ENCODE data around the gene ADAM33.

ADAM33 gene

DNA sequence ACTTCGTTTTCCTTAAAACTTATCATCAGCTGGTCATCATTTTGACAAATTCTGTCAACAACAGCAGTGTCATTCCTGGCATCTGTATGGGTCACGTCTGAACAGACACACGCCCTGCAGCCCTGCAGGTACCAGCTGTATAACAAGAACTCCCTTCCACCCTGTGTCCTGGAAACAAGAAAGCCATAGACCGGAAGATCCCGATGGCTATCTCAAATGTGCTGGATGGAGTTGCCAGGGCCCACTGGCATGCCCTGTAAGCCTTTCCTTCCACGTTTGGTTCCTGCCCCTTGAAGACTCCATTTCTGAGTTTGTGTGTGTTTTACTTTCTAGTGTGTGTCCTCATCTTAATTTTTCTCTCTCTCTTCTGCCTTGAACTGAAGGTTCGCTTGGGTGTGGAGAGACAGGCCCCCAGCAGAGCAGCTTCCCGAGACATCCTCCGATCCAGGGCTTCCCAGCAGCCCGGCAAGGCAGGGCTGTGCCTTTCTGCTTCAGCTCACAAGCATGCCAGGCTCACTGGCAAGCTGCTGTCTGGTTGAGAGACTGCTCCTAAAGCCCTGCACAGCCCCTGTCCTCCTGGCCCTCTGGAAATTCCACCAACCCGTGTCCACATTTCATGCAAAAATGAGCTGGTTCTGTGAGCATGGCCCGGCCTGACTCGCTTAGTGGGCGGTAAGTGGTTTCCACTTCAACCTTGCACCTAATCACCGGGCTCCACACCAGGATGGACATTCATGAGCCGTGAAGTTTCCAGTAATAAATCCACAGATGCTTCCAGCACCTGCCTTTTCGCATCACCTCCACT lies 27.3 kb downstream of the ADAM33 start:
- peaks cover 15% of the 10 kb centered on the region for H3K27me3 Mint-ChIP-seq
- no peaks in the 10 kb centered on the region for H3K9me3 Mint-ChIP-seq
- H3K36me3 Mint-ChIP-seq (ENCODE audit: low read depth) = peaks cover 11% of the 10 kb centered on the region
- peaks cover 4% of the 10 kb centered on the region for H3K4me1 Mint-ChIP-seq (ENCODE audit: low read depth)
- no peak overlapping the region for H3K4me3 Mint-ChIP-seq
- H3K27ac Mint-ChIP-seq = no peak overlapping the region
- no peak for DNase-seq

DNA sequence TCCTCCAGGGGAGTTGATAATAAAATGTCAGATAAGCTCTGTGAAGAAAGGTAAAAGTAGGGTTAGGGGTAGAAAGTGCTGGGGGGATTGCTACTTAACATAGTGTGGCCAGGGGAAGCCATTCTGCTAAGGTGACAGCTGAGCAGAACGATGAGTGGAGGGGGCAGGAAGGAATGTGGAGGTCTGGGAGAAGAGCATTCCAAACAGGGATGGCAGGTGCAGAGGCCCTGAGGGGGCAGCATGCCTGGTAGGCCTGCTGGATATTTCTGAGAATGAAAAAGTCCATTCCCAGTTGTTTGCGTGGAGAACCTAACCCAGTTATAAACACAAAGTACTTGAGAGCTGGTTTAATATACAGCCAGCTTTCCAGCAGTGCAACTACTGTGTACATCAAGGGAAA lies 27.9 kb downstream of the ADAM33 start:
- H3K4me1 Mint-ChIP-seq (ENCODE audit: low read depth) = peaks cover 2% of the 10 kb centered on the region
- H3K27me3 Mint-ChIP-seq = peaks cover 9% of the 10 kb centered on the region
- DNase-seq = no peak
- no peak overlapping the region for H3K4me3 Mint-ChIP-seq
- H3K36me3 Mint-ChIP-seq (ENCODE audit: low read depth) = peaks cover 15% of the 10 kb centered on the region
- H3K27ac Mint-ChIP-seq = no peak overlapping the region
- no peaks in the 10 kb centered on the region for H3K9me3 Mint-ChIP-seq

GRCh38 chr20:3652676-3653596 lies 28.9 kb downstream of the ADAM33 start:
- H3K27me3 Mint-ChIP-seq = peaks cover 6% of the 10 kb centered on the region
- H3K4me1 Mint-ChIP-seq (ENCODE audit: low read depth) = no peaks in the 10 kb centered on the region
- H3K4me3 Mint-ChIP-seq = no peak overlapping the region
- H3K36me3 Mint-ChIP-seq (ENCODE audit: low read depth) = peaks cover 24% of the 10 kb centered on the region
- no peak for DNase-seq
- no peak overlapping the region for H3K27ac Mint-ChIP-seq
- H3K9me3 Mint-ChIP-seq = no peaks in the 10 kb centered on the region

DNA sequence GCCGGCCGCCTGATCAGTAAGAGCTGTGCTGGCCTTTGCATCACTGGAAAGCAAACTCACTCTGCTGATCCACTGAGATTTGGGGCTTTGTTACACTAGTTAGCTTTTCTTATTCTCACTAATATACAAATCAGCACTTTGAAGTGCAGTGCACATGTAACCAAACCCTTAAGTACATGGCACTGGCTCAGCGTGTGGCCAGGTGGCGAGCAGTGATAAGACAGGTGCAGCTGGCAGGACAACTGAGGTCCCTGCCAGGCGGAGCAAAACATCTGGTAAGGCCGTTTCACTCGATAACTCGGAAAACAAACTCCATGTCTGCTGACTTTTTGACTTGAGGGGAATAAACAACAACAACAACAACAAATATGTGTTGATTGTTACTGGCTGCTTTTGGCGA lies 29.6 kb downstream of the ADAM33 start:
- H3K4me3 Mint-ChIP-seq = no peak overlapping the region
- no peak overlapping the region for H3K27ac Mint-ChIP-seq
- H3K9me3 Mint-ChIP-seq = no peaks in the 10 kb centered on the region
- no peaks in the 10 kb centered on the region for H3K27me3 Mint-ChIP-seq
- H3K4me1 Mint-ChIP-seq (ENCODE audit: low read depth) = no peaks in the 10 kb centered on the region
- H3K36me3 Mint-ChIP-seq (ENCODE audit: low read depth) = peaks cover 30% of the 10 kb centered on the region
- no peak for DNase-seq

GRCh38 chr20:3651204-3651962 lies 30.4 kb downstream of the ADAM33 start:
- no peaks in the 10 kb centered on the region for H3K9me3 Mint-ChIP-seq
- no peaks in the 10 kb centered on the region for H3K4me1 Mint-ChIP-seq (ENCODE audit: low read depth)
- peaks cover 37% of the 10 kb centered on the region for H3K36me3 Mint-ChIP-seq (ENCODE audit: low read depth)
- no peaks in the 10 kb centered on the region for H3K27me3 Mint-ChIP-seq
- DNase-seq = no peak
- no peak overlapping the region for H3K4me3 Mint-ChIP-seq
- no peak overlapping the region for H3K27ac Mint-ChIP-seq

DNA sequence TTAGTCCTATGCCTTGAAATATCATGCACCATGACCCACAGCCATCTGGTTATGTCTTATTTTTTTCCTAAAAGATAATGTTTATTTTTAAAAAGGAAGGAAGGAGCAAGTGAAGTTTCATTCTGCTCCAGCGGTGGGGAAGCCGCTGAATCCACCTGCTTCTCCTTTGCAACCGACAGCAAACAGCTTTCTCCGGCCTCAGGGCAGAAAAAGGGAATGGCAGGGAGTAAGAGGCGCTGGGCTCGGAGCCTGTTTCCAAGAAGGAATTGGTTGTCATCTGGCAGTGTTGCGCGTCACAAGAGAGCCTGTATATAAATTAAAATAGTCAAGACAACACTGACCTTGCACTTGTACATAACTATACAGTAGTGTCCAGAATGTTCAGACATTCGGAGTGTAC lies 32.9 kb downstream of the ADAM33 start:
- Mint-ChIP-seq H3K4me1 (ENCODE audit: low read depth) (no peaks in the 10 kb centered on the region), H3K36me3 (ENCODE audit: low read depth) (peaks cover 59% of the 10 kb centered on the region), H3K4me3 (no peak overlapping the region), H3K9me3 (no peaks in the 10 kb centered on the region), H3K27me3 (no peaks in the 10 kb centered on the region), H3K27ac (no peak overlapping the region)
- no peak for DNase-seq

DNA sequence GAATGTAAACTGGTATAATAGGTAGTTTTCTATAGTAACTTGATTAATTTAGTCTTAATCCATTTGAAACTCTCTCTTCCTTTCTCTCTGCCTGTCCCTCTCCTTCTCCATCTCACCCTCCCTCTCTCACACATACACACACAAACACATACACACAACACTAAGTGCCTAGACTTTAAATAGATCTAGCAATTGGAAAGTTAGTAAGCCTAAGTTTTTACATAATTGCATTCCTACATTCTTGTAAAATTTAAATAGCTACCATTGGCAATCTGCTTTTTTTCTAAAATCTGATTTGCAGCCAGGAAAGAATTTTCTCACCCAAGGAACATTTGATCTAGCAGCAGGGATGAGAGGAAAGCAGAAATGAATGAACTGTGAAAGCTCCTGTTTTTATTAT lies 34.3 kb downstream of the ADAM33 start:
- Mint-ChIP-seq H3K4me3 (no peak overlapping the region), H3K36me3 (ENCODE audit: low read depth) (peaks cover 69% of the 10 kb centered on the region), H3K9me3 (no peaks in the 10 kb centered on the region), H3K4me1 (ENCODE audit: low read depth) (no peaks in the 10 kb centered on the region), H3K27ac (no peak overlapping the region), H3K27me3 (no peaks in the 10 kb centered on the region)
- DNase-seq = no peak

DNA sequence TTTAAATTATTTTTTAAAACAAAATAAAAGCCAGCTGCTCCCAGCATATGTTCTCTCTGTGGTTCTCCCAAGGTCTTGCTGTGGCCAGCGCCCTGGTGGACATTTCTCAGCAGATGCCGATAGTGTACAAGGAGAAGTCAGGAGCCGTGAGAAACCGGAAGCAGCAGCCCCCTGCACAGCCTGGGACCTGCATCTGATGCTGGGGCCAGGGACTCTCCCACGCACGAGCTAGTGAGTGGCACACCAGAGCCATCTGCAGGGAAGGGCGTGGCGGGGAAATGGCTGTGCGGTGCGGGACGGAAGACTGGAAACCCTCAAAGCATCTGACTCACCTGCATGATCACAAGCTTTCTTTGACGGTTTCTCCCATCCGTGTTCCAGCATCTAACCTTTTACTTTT lies 35.2 kb downstream of the ADAM33 start:
- DNase-seq = no peak
- Mint-ChIP-seq H3K27ac (no peak overlapping the region), H3K9me3 (no peaks in the 10 kb centered on the region), H3K36me3 (ENCODE audit: low read depth) (peaks cover 71% of the 10 kb centered on the region), H3K4me3 (no peak overlapping the region), H3K27me3 (no peaks in the 10 kb centered on the region), H3K4me1 (ENCODE audit: low read depth) (no peaks in the 10 kb centered on the region)

DNA sequence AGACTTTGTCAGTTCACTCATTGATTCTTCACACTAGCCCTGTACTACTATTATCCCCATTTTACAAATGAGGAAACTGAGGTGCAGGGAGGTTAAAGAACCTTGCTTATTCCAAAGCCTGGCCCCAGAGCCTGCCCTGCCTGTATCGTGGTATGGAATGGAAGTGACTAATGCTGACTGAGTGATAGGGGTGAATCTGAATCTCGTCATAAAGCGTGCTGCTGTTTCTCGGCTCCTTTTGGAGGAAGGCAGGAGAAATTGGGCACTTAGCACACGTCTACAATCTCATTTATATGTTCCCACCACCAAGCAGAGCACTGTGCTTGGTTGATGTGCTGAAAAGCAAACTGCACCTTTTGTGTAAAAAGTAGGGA lies 35.8 kb downstream of the ADAM33 start:
- Mint-ChIP-seq H3K4me3 (no peak overlapping the region), H3K9me3 (no peaks in the 10 kb centered on the region), H3K27me3 (no peaks in the 10 kb centered on the region), H3K36me3 (ENCODE audit: low read depth) (peaks cover 71% of the 10 kb centered on the region), H3K27ac (no peak overlapping the region), H3K4me1 (ENCODE audit: low read depth) (no peaks in the 10 kb centered on the region)
- DNase-seq = no peak

DNA sequence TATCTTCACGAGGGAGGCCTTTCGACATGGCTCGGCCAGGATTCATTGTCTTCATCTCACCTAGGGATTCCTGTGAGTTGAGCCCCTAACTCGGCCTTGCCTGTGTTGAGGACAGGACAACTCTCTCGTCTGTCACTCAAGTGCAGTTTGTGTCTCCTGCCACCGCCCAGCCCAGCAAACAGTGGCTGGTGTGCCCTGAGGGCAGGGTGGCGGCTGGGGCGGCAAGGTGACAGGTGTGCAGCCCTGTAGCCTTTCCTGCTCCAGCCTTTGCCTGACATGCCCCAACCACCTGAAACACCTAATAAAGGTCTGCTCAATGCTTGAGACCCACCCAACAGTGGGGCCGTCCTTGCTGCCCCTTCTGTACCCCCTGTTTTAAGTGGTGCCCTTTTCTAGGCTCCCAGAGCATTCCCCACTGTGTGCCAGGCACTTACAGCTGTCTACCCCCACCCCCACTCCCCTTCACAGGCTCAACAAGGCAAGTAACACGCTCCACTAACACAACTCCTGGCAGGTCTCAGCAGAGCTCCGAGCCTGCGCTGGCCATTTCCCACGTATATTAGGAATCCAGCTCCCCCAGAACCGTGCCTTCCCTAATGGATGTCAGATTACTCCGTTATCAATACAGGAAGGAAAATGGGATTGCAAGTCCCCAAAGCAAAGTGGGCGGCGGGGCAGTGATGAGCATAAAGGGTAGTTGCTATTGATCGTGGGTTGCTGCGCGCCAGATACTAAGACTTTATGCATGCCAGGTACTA lies 36.3 kb downstream of the ADAM33 start:
- no peak for DNase-seq
- Mint-ChIP-seq H3K4me1 (ENCODE audit: low read depth) (no peaks in the 10 kb centered on the region), H3K27me3 (no peaks in the 10 kb centered on the region), H3K36me3 (ENCODE audit: low read depth) (peaks cover 77% of the 10 kb centered on the region), H3K9me3 (no peaks in the 10 kb centered on the region), H3K4me3 (no peak overlapping the region), H3K27ac (no peak overlapping the region)

- peaks cover 49% of the 10 kb centered on the region for H3K36me3 Mint-ChIP-seq (ENCODE audit: low read depth)
- H3K27ac Mint-ChIP-seq = no peak overlapping the region
- no peaks in the 10 kb centered on the region for H3K9me3 Mint-ChIP-seq
- no peak for DNase-seq
- H3K4me1 Mint-ChIP-seq (ENCODE audit: low read depth) = no peaks in the 10 kb centered on the region
- H3K27me3 Mint-ChIP-seq = no peaks in the 10 kb centered on the region
- no peak overlapping the region for H3K4me3 Mint-ChIP-seq
Observed at GRCh38 chr20:3640259-3640658, 41.6 kb downstream of the ADAM33 start.

GRCh38 chr20:3635346-3635745 lies 46.5 kb downstream of the ADAM33 start:
- H3K36me3 Mint-ChIP-seq (ENCODE audit: low read depth) = peaks cover 21% of the 10 kb centered on the region
- H3K4me3 Mint-ChIP-seq = no peak overlapping the region
- no peak for DNase-seq
- no peaks in the 10 kb centered on the region for H3K4me1 Mint-ChIP-seq (ENCODE audit: low read depth)
- no peaks in the 10 kb centered on the region for H3K9me3 Mint-ChIP-seq
- no peaks in the 10 kb centered on the region for H3K27me3 Mint-ChIP-seq
- no peak overlapping the region for H3K27ac Mint-ChIP-seq

GRCh38 chr20:3633913-3634478 lies 47.8 kb downstream of the ADAM33 start:
- H3K4me1 Mint-ChIP-seq (ENCODE audit: low read depth) = no peaks in the 10 kb centered on the region
- no peak overlapping the region for H3K27ac Mint-ChIP-seq
- H3K9me3 Mint-ChIP-seq = no peaks in the 10 kb centered on the region
- H3K27me3 Mint-ChIP-seq = no peaks in the 10 kb centered on the region
- no peak overlapping the region for H3K4me3 Mint-ChIP-seq
- peaks cover 19% of the 10 kb centered on the region for H3K36me3 Mint-ChIP-seq (ENCODE audit: low read depth)
- no peak for DNase-seq
